HepG2 (cell line): ENCODE data around the gene TRIM10. TPM values are rescaled to one million over a fixed set of nuclear protein-coding genes. Genes with fewer than 3 reads are reported as not detected.

Experiments used
- FOSL2 ChIP-seq: sonication (generic); formaldehyde crosslinking; IDR thresholded peaks from 2 replicates; pipeline ENCODE4 v1.4.0; 2020; ENCODE audit warnings: missing genetic modification reagents
- FOXO4 ChIP-seq: sonication (generic); formaldehyde crosslinking; conservative IDR thresholded peaks from 2 replicates; pipeline ENCODE4 v1.8.1; 2023; ENCODE audit warnings: missing genetic modification reagents
- KLF13 ChIP-seq: sonication (generic); formaldehyde crosslinking; IDR thresholded peaks from 2 replicates; pipeline ENCODE4 v1.4.0; 2020; ENCODE audit warnings: mild to moderate bottlenecking, missing genetic modification reagents
- MED8 ChIP-seq: sonication (generic); formaldehyde crosslinking; IDR thresholded peaks from 2 replicates; pipeline ENCODE4 v1.8.1; 2023; ENCODE audit warnings: mild to moderate bottlenecking, missing genetic modification reagents; ENCODE audit not compliant: insufficient replicate concordance
- NKX3-1 ChIP-seq: sonication (generic); formaldehyde crosslinking; IDR thresholded peaks from 2 replicates; pipeline ENCODE4 v1.5.0; 2020; ENCODE audit warnings: missing genetic modification reagents
- SMAD3 ChIP-seq: sonication (generic); formaldehyde crosslinking; IDR thresholded peaks from 2 replicates; pipeline ENCODE4 v1.4.0; 2020; ENCODE audit warnings: missing genetic modification reagents
- TEAD3 ChIP-seq: optimal IDR thresholded peaks from 2 replicates; pipeline ENCODE3; 2016; ENCODE audit warnings: borderline replicate concordance
- THAP11 ChIP-seq: IDR thresholded peaks from 2 replicates; pipeline ENCODE4 v1.6.1; 2016; ENCODE audit warnings: missing biosample characterization, missing genetic modification reagents
- ZBTB25 ChIP-seq: IDR thresholded peaks from 2 replicates; pipeline ENCODE4 v1.6.1; 2018; ENCODE audit warnings: missing genetic modification reagents
- ZFP1 ChIP-seq: IDR thresholded peaks from 2 replicates; pipeline ENCODE4 v1.6.1; 2016
- ZNF12 ChIP-seq: sonication (generic); formaldehyde crosslinking; IDR thresholded peaks from 2 replicates; pipeline ENCODE4 v1.5.0; 2020; ENCODE audit warnings: missing genetic modification reagents
- ZNF124 ChIP-seq: sonication (generic); formaldehyde crosslinking; IDR thresholded peaks from 2 replicates; pipeline ENCODE4 v1.4.0; 2020; ENCODE audit warnings: missing genetic modification reagents
- ZNF160 ChIP-seq: sonication (generic); formaldehyde crosslinking; IDR thresholded peaks from 2 replicates; pipeline ENCODE4 v1.8.0; 2022; ENCODE audit warnings: mild to moderate bottlenecking, inconsistent platforms, missing genetic modification reagents
- ZNF276 ChIP-seq: sonication (generic); formaldehyde crosslinking; IDR thresholded peaks from 2 replicates; pipeline ENCODE4 v1.4.0; 2020; ENCODE audit warnings: mild to moderate bottlenecking, low read depth, missing genetic modification reagents
- ZNF574 ChIP-seq: sonication (generic); formaldehyde crosslinking; IDR thresholded peaks from 2 replicates; pipeline ENCODE4 v1.4.0; 2020; ENCODE audit warnings: missing genetic modification reagents
- ZNF576 ChIP-seq: sonication (generic); formaldehyde crosslinking; IDR thresholded peaks from 2 replicates; pipeline ENCODE4 v1.4.0; 2020; ENCODE audit warnings: mild to moderate bottlenecking, missing genetic modification reagents
- ZNF687 ChIP-seq: sonication (generic); formaldehyde crosslinking; IDR thresholded peaks from 2 replicates; pipeline ENCODE4 v1.5.1; 2020; ENCODE audit warnings: mild to moderate bottlenecking, missing genetic modification reagents, moderate library complexity
- polyA plus RNA-seq, 8 experiments: library from polyadenylated mRNA; depleted of rRNA in 3 of 8; stranded (reverse) in 7 of 8; unstranded in 1 of 8; fragments of >200 nt; fragmentation: Illumina TruSeq in 4 of 8; extraction: Trizol in 4 of 8; gene quantifications; 2 replicates each; pipeline versions ENCODE4 v1.2.1 to v1.2.3, GENCODE V29; 2011 to 2016; ENCODE audit warnings: low read depth in 4 of 8, missing spikeins in 1 of 8, mixed read lengths in 1 of 8; ENCODE audit not compliant: insufficient read depth in 1 of 8
- total RNA-seq, 5 experiments: library from RNA; depleted of rRNA; stranded (reverse); fragments of >200 nt; fragmentation: Illumina TruSeq; extraction: Trizol; gene quantifications; 2 replicates each; pipeline ENCODE4 v1.2.3, GENCODE V29; 2016; ENCODE audit warnings: low read depth in 1 of 5

Gene TRIM10
- total and polyA plus RNA-seq, 2 of the 13 experiments (the other 11 are each of a cell fraction or from before 2014, with no cell fraction given), result 4.1 to 6.8 TPM

GRCh38 chr6:30130887-30131862 is 29.8 kb downstream of the TRIM10 start (continued):
- peak; percentile 79 for TF ChIP-seq ZNF574 (CRISPR knock-in tag)
- TF ChIP-seq THAP11 (CRISPR knock-in tag), result peak; percentile 67
- no peak for TF ChIP-seq KLF13
- peak; percentile 87 for TF ChIP-seq SMAD3 (CRISPR knock-in tag)
- TF ChIP-seq ZNF124, result 0 out of 2 replicates have a peak, but pooled peaks have one; percentile 83
- TF ChIP-seq ZNF12 (CRISPR knock-in tag), result no peak
- TF ChIP-seq ZNF276, result no peak
- peak; percentile 81; the same call in 1 of the 2 replicates for TF ChIP-seq ZBTB25 (CRISPR knock-in tag)
- peak; percentile 82 for TF ChIP-seq TEAD3 (CRISPR knock-in tag)
- TF ChIP-seq ZNF576 (CRISPR knock-in tag), result no peak
- TF ChIP-seq ZNF160 (CRISPR knock-in tag), result 0 out of 2 replicates have a peak, but pooled peaks have one; percentile 32
- no peak for TF ChIP-seq ZNF687
- peak; percentile 64 for TF ChIP-seq FOSL2 (CRISPR knock-in tag)
- no peak for TF ChIP-seq NKX3-1 (CRISPR knock-in tag)
- TF ChIP-seq MED8 (CRISPR knock-in tag), result no peak
- TF ChIP-seq ZFP1 (CRISPR knock-in tag), result no peak
- 0 out of 2 replicates have a peak, but pooled peaks have one; percentile 63 for TF ChIP-seq FOXO4 (CRISPR knock-in tag)
